ENCODE results near the gene HS6ST1.

HS6ST1 gene

DNA sequence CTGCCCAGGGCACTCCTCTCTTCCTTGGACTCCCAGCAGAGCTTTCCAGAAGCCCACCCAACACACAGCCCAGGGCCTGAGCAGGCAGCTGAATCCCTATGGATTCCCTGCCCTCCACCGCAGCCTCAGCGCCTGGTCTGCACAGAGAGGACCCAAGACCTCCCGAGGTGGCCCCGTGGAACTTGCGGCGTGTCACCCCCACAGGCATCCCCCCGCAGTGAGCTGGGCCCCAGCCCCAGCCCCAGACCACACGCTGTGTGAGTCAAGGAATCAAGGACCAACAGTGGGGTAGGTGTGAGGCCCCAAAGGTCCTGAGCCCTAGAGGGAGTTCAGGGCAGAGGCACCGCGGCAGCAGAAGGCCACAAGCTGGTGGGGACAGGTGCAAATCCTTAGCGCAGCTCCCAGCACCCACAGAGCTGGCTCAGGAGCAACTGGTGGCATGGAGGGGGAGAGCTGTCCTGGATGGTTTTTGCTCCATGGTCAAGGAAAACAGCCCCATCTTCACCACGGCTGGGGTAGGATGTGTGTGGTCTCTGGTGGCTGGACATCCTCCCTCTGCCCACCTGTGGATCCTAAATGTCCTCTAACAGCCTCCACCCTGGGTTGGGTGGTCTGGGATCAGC lies 8.5 kb downstream of the HS6ST1 start:
- FAIRE-seq: no peak

DNA sequence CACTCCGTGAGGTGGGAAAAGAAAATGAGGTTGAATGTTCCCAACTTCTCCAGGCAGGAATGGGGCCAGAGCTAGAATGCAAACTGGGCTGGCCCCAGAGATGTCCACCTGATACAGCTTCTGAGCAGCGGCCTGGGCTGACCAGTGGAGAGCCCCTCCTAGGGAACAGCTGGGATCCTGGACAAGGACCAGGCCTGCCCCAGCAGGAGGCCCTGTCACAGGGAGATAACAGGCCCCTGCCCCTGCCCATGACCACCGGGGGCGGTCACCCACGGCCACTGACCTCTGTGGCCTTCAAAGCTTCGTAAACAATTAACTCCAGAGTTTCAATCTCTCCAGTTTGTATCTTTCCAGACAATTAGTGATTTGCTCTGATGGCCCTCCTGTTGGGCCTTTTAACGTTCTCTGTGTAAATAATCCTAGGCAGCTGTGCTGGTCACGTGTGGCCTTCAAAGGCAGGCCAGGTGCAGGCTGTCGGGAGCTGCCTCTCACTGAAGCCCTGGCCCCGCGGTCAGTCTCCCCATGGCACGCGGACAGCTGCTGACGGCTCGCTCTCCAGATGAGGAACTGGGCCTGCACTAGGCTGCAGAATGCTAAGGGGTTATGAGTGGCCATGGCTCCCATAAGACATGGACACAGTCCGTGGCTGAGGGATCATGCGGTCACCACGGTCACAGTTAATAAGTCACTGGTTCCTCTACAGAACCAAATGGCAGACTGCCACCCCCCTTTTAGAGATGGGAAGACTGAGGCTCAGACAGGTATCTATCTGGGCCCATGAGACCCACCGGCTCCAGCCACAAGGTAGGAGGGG lies 9.2 kb downstream of the HS6ST1 start:
- FAIRE-seq: no peak

DNA sequence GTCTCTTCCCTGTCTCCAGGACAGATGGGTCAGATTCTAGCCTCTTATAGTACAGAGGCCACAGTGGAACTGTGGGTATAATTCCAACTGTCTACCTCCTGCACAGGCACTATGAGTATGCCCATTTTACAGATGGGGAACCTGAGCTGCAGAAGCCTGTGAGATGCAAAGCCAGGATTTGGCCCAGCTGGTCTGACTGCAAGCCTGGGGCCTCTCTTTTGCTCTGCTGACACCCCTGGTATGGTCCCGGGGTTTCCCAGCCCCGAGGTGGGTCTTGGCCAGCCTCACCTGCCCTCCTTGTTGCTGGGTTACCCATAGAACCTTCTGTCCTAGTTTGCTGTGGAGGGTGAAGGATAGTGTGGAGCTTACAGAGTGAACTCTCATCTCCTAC lies 9.8 kb downstream of the HS6ST1 start:
- no peak for FAIRE-seq

DNA sequence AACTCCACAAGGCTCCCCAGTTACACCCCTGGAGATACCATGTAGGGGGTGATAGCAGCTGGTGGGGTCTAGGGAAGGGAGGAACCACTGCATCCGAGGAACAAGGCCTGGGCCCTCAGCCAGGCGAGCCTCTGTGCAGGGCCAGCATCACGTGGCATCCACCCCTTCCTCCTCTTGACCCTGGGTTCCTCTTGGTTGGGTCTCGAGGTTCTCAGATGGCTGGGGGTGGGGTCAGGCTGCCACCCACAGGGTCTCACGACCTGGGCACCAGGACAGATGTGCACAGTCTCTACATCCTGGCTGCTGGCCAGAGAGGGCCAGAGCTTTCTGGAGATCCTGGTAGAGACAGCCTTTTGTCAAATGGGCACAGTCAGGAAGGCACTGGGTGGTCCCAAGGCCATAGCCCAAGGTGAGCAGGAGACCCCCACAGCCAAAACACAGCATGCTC lies 10.4 kb downstream of the HS6ST1 start:
- no peak for FAIRE-seq

DNA sequence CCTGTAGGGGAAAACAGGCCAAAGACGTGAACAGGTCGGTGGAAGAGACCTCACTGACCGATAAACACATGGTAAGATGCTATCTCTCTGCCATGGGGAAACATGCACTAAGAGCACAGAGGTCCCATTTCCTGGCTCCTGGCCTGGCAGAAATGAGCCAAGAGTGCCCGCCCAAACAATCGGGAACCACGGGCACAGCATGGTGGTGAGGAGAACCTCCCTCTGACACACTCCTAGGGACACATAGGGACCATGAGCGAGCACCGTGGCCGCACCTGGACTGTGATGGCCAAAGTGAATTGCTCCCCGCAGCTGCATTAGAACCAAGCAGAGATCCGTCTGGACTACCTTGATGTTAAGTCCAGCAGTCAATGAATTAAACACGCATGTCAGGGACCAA lies 11.1 kb downstream of the HS6ST1 start:
- FAIRE-seq: no peak

DNA sequence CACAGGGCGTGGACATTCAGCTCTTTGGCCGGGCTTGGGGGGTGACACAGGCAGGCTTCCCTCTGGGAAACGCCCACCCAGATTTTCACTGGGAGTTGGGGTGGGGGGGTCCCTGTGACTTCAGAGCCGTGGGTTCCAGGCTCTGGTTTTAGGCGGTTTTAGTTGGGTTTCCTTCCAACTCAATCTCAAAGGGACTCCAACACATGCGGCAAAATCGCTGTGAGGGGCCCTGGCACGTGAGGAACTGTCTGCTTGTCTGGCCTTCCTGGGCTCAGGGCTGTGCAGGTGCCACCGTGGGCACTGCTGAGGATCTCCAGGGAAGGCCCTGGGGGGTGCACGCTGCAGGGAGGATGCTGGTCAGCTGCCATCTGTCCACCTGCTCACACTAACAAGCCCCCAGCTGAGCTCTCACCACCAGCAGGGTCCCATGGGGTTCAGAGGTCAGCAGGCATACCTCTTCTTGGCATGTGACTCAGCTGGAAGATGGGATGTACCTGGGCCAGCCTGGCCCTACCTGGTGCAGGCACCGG lies 11.7 kb downstream of the HS6ST1 start:
- no peak for FAIRE-seq

DNA sequence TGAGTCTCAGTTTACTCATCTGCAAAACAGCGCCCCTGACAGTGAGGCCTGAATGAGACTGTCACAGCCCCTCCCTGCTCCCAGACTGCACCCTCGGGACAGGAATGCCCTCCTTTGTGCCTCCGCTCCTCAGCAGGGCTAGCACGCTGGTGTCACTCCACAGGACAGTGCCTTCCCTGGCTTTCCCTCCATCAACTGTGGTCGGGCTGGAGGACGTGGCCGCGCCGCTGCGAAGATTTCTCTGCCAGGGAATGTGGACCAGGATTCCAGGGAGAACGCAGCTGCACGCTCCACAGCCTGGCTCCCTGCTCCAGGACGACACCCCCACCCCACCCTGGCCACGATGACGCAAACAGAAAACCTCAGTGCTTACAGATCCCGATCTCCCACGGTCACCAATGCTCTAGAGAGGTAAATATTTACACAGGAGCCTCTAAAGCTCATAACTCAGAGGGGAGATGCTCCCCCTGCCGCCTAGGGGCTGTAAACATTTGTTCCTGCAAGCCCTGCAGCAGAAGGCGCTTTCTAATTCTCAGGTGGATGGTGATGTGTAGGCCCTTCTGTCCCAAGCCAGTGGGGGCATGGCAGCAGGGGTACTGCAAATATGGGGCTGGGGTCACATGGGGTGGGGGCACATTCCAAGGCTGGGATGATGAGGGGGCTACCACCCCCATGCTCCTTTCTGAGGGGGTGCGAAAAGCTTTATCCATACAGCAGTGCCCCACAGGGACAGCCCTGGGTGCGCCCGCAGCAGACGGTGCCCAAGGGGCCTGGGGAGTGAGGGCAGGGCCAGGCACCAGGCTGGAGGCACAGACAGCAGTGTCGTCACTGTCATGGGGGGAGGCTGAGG lies 12.4 kb downstream of the HS6ST1 start:
- peak; percentile 55 for FAIRE-seq

DNA sequence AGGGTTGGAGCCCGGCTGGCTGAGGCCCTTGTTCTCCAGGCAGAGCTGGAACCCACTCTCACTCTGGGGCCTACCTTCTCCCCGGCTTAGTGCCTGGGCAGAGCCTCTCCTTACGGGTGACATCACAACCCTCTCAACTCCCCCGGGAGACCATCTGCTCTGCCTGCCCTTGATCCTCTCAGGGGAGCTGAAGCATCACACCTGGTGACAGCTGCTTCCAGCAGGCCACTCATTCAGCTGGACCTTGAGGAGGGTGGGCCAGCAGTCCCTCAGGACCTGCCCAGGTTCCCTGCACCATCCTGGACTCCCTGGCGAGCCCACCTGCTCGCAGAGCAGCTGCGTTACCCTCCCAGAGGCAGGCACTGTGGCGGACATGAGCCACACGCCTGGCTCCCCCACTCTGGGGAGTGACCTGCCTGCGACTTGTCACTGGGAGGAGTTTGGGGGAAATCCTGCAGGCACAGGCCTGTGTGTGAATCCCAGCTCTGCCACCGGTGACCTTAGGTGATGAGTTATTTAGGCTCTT lies 13.1 kb downstream of the HS6ST1 start:
- FAIRE-seq: no peak

DNA sequence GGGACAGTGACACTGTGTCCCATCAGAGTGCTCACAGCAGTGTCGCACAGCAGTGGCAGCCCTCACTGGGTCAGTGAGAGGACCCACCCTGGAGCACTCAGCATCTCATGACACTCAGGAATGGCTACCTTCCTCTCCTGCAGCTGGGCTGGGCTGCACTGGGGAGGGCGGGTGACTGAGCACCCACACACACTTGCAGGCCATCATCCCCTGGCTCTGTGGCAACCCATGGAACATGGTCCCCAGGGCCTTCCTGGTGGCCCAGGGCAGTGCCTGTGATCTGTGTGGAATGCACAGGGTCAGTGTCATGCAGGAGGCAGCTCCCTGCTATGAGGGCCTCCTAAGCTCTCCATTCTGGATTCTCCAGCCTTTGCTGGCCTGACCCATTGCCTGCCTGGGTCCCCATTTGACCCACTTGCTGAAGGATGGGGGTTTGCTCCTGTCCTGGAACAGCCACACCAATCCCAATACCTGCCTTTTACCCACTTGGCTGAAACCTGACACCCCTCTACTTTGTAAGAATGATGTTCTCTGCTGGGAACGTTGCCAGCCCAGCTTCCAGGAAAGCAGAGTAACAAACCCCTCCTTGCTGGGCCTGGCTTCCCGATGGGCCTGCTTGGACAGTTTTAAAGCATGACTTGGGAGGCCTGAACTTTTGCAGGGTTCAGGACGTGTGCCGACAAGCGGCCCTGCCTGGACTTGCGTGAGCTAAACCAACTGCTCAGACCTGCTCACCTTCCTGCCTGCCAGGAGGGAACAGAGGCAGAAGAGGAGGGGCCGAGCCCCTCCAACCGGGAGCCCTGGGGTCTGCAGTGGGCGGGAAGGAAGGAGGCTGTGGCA lies 13.7 kb downstream of the HS6ST1 start:
- FAIRE-seq: no peak

DNA sequence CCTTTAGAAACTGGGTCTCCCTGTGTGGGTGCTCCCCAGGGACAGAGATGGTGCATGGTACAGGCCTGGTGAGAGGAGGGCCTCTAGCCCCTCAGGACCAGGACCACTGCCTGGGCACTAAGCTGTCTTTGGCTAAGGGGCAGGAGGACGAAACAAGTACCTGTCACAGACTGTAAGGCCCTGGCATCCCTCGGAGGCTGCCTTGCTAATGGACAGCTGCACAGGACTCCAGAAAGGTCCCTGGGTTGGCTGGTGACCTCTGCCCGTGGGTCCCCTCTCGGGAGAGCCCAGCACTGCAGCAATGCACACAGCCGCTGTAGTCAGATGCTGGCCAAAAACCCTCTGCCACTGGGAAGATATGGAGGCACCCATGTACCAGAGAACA lies 14.3 kb downstream of the HS6ST1 start:
- no peak for FAIRE-seq

DNA sequence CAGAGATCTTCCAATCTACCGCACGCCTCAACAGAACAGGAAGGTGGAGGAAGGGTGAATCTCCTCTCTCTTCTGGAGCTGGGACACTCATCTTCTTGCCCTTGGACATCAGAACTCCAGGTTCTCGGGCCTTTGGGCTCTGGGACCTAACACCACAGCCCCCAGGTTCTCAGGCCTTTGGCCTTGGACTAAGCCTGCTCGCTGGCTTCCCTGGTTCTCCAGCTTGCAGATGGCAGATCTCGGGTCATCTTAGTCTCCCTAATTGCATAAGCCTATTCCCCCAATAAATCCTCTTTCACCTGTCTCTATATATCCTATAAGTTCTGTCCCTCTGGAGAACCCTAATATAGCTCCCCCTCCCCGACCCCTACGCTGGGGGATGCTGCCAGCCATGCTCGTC lies 14.8 kb downstream of the HS6ST1 start:
- FAIRE-seq: no peak

DNA sequence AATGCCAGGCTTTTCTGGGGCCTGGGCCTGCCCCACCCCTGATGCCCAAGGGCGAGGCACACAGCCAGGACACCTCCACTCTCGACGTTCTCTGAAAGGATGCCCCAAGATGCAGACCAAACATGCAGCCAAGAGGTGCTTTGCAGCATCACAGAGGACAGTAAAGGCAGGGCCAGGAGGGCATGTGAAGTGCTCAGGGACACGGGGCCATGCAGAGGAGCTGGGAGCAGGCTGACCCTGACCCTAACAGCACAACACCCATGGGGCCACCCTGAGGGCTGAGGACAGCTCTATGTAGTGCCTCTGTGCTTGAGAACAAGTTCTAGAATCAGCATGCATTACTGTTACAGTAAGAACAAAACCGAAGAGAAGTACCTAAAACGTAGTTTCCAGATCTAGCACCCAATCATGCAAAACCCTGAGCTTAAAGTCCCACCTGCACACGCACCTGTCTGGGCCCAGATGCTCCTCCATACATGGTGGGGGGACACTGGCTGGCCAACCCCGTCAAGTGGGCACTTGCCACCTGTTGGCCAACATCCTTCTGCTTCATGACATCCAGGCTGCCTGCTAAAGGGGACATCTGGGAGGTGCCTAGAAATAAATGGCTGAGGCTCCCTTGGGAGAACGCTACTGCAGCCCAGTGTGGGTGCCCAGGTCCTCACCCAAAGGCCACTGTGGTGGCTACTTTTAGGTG lies 15.4 kb downstream of the HS6ST1 start:
- FAIRE-seq: no peak

DNA sequence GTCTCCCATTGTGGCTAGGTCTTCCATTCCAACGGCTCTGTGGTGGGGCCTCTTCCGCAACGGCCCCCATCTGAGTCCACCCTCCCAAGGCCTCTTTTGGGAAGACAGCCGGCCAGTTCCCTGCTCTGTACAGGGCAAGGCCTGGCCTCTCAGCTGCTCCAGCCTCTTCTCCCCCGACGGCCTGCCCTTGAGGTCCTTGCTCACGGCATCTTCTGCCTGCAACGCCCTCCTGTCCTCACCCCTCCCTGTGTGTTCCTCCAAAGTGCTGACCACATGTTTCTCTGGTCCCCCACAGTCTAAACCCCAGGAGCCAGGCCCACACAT lies 16.0 kb downstream of the HS6ST1 start:
- no peak for FAIRE-seq

DNA sequence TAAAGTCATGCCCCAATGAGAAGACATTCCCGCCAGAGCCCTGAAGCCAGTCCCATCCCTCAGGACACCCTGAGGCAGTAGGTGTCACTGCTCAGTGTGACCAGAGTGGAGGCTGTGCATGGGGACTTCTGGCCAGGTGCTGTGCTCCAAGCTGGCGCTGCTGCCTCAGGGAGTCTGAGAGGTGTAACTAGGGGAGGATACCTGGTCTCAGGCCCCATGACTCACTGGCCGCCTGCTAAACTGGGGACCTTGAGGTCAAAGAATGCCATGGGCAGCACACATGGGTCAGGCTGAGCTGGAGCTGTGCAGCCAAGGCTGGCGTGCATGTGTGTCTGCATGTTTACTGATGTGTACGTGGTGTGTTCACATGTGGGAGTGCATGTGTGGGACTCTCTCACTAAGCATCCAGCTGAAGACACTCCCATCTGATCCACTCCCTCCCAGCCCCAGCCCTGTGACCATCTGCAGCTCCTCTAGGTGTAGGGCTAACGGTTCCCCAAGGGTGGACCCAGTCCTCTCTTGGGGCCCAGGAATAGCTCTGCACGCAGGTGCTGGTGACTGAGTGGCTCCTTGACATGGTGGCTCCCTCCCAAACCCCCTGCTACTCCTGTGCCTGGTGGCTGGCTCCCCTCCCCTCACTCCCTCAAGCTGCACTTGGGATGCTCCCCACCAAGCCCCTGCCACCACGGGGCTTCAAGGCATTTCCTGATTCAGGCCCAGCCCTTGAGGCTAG lies 16.5 kb downstream of the HS6ST1 start:
- no peak for FAIRE-seq

DNA sequence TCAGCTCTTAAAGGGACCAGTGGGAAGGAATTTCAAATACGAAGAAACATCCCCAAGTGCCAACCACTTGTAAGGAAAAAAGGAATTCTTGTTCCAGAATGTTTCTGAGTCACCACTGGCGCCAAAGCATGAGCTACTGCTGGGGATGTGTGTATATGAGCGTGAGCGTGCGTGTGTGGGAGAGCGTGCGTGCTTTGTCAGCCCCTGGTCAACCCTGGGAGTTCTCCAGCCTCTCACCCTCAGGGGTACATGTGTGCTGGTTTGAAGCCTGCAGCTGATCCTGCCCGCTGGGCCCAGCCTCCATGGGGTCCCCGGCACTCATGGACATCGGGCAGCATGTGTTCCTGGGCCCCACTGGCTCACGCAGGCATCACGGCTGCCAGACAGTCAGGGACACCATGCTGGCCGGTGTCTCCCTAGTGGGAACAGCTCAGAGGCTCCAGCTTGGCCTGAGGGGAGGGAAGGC lies 17.1 kb downstream of the HS6ST1 start:
- FAIRE-seq: no peak

DNA sequence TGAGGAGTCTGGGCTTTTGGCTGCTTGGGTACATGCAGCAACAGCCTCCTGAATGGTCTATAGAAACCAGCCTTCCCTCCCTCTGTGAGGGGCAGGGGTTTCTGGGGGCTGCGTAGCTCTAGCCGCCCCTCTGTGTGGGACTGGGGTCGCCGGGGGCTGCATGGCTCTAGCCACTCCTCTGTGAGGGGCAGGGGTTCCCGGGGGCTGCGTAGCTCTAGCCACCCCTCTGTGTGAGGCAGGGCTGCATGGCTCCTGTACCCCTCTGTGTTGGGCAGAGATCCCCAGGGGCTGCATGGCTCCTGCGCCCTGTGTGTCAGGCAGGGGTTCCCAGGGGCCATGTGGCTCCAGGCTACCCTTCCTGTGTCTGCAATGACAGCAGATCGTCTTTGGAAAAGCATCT lies 17.6 kb downstream of the HS6ST1 start:
- no peak for FAIRE-seq

DNA sequence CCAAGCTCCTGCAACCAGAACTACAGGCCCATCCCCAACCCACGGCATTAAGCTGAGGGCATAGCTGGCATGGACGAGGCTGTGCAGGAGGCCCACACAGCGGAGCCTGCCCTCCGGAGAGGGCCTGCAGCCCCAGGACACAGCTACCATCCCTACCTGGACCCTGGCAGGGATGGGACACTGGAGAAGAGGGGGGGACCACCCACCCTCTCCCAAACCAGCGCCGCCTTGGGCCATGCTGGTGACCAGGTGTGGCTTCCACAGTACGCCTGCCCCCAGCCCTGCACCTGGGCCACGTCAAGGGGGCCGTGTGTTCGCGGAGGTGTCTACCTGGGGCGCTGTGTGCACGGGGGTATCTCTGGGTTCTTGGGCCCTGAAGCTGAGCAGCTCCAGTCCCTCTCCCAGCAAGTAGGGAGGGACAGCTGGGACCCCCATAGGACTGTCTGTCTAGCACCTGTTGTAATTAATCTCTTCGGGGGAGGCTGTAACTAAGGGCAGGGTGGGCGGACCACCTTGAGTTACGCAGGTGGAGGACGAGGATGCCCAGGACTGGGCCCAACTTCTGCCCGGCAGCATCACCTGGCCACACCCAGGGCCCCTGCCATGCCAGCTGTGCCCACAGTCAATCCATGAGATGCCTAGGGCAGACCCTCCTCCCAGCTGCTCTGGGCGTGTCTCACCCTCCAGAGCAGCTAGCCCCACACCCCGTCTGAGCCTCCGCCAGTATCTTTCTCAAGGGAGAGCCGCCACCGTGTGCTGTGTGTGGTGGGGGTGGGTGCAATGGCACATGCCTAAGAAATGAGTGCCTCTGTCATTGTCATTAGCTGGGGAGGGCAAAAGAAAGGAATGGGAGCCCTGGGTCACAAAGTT lies 18.3 kb downstream of the HS6ST1 start:
- FAIRE-seq: no peak

DNA sequence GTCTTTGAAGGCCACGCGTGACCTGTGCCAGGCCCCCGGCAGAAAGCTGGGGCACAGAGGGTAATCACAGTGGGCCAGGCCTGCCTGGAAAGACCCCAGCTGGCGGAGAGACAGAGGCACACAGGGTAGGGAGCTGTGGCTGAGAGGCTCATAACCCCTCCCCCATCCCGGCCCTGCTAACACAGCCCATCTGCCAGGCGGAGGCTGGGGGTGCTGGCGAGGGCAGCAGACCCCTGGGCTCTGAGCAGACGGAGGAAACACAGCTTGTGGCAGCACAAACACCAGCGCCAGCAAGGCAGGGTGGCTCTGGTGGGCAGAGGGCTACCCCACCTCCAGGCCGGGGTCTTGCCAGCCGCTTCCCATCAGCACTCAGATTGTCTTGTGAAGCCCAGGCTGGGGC lies 19.0 kb downstream of the HS6ST1 start:
- no peak for FAIRE-seq

DNA sequence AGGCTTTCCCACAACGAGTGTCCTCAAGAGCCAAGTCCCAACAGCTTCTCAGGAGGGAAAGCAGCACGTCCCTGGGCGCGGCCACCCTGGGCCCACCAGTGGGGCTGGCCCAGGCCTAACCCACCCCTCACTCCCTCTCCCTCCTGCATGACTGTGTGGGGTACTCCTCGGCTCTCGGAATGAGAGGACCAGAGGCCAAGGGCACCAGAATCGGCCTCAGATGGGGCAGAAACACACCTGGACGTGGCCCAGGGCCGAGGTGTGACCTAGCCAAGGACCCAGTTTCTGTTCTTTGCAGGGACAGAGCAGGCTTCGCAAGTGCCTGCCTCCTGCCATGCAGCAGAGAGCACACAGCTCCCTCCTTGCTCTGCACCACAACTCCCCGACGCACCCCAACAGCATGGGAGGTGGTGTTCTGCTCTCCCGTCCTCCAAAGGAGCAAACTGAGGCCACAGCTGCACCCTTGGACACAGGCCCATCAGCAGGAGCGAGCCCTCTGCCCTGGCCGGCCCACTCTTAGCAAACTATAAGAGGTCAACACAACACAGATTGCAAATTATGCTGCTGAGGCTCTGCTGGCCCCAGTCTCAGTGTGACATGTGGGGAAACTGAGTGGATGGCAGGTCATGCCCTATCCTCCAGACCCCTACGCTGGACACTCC lies 19.7 kb downstream of the HS6ST1 start:
- FAIRE-seq: no peak
